LHCN-M2 (cell line): Measurements from ENCODE around the gene RAD50. TPM values are rescaled to one million over a fixed set of nuclear protein-coding genes. Genes with fewer than 3 reads are reported as not detected.
A peak's percentile ranks its signal among the peaks of the same experiment; 100 is the strongest.
"Not testable (repeated sequence)": the region's sequence is repeated elsewhere in the genome, so short reads cannot be mapped to it uniquely, and the experiment has no call there.

ENCODE experiments used
- DNase-seq: peaks from one replicate; pipeline ENCODE4 v3.0.0-alpha.2; 2012; ENCODE audit warnings: low read depth
- total RNA-seq: library from RNA; depleted of rRNA; stranded (reverse); fragments of >200 nt; gene quantifications from 2 replicates; pipeline ENCODE4 v1.2.3, GENCODE V29; 2014

RAD50 gene
- total RNA-seq, 1 experiment from 2014 or later, result 27.0 TPM

DNA sequence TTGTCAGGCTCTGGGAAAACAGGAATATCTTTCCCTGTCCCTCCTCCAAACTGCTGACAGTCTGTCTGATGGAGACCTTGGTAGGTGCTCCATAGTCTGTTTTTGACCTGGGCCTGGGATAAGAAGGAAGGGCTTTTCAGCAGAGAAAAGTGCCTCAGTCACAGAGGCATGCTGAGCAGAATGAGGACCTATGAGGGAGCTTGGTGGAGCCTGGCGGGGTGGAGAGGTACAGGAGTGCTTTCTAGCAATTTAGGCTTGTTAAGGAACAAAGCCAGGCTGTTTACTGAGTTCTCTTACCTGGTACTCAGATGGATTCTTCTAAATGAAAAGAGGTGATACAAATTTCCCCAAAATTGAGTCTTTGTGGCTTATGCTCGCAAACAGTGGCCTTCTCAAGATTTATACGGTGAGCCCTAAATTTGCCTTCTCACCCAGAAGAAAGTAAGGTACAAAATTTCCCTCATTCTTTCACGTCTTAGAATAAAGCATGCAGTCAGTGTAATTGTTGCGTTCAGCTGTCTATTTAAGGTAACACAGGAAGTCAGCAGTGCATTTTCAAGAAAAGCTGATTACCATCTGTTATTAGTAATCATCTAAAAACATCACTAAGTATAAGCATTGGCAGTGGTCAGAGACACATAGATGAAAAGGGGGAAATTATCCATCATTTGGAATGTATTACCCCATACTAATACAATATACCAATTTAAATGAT, 72.6 kb downstream of the RAD50 start:
- no peak for DNase-seq

GRCh38 chr5:132633587-132633986, 76.8 kb downstream of the RAD50 start:
- not testable (repeated sequence) for DNase-seq

DNA sequence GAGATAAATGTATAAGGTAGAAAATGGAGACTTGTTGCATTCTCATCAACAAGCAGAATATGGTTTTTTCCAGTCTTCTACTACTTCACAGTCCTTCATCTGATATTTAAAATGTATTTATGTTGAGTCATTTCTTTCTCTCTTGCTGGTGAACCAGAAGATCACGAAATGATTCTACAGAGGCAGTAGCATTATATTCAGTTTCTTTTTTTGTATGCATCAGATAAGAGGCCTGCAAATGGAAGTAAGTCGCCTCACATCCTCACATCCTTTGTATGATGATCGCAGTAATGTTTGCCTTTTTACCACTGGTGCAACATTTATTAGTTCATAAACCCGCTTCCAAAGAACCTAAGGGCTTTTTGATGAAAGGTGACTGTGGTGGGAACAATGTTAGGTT, 79.1 kb downstream of the RAD50 start:
- DNase-seq, result no peak

GRCh38 chr5:132637241-132637640, 80.5 kb downstream of the RAD50 start:
- DNase-seq, result no peak

GRCh38 chr5:132639706-132640130, 82.9 kb downstream of the RAD50 start:
- DNase-seq, result no peak

- no peak for DNase-seq
Measured at GRCh38 chr5:132640613-132641012, 83.8 kb downstream of the RAD50 start.

DNA sequence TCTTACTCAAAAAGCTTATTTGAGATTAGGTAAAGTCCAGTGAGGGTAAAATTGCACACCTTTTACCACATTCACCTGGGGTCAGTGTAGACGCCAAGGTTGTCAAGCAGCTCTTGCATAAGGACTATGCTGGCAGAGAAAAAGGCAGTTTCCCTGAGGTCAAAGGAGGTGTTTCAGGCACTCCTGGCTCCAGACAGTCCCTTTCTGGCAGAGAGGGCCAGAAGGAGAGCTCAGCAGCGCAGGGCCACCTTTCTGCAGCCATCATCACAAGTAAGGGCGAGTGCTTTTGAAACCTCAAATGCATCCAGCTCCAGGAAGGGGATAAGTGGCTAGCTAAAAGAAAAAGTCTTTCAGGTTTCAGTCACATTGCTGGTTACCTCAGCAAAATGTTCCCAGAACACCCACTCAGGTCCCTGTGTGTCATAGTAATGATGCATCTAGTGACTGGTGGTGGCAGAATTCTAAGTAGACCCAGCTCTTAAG, 84.5 kb downstream of the RAD50 start:
- DNase-seq, result no peak

GRCh38 chr5:132641841-132642240, 85.1 kb downstream of the RAD50 start:
- no peak for DNase-seq

- DNase-seq, result no peak
Measured at GRCh38 chr5:132644177-132644576, 87.4 kb downstream of the RAD50 start.

GRCh38 chr5:132646583-132647266, 89.9 kb downstream of the RAD50 start:
- no peak for DNase-seq

DNA sequence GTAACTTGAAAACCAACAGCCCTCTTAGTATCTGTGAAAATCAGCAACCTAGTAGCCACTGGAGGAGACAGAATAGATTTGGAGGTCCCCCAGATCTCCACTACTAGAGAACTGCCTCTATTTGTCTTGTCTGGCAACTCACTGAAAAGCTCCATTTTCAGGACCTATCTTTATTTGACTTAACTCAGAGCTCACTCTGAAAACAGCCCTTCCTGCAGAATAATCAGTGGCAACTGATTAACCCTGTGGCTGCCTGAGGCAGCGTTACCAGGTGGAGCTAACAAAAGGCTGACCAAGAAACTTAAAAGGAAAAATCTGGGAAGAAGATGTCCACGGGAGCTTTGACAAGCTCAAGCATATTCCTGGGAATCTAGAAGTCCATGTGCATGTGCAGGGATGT, 90.7 kb downstream of the RAD50 start:
- no peak for DNase-seq

DNA sequence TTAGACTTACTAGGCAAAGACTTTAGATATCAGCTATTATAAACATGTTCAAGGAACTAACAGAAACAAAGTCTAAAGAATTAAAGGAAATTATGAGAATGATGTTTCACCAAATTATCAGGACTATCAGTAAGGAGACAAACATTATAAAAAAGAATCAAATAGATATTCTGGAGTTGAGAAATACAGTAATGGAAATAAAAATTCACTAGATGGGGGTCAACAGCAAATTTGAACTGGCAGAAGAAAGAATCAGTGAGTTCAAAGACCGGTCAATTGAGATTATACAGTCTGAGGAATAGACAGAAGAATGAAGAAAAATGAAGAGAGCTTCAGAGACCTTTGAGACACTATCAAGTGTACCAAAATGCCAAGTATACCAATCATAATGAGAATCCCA, 91.6 kb downstream of the RAD50 start:
- no peak for DNase-seq

DNA sequence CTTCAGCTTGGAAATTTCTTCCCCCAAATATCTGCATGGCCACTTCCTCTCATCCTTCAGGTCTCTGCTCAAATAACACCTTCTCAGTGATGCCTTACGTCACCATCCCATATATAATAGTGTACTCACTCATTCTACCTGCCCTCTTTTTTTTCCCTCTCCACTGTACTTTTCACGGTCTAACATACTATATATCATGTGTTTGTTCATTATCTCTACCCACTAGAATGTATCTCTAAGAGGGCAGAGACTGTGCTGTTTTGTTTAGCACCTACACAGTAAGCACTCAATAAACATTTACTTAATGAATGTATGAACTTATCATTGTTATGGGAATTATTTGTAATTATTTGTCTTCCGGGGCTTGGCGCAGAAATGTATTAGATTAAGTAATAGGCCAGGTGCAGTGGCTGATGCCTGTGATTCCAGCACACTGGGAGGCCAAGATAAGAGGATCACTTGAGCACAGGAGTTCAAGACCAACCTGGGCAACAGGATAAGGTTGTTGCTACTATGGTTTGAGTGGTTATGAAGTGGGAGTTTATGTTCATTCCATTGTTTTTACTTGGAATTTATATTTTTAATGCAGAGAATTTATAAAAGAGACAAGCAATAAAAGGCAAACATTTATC, 95.2 kb downstream of the RAD50 start:
- DNase-seq, result no peak

DNA sequence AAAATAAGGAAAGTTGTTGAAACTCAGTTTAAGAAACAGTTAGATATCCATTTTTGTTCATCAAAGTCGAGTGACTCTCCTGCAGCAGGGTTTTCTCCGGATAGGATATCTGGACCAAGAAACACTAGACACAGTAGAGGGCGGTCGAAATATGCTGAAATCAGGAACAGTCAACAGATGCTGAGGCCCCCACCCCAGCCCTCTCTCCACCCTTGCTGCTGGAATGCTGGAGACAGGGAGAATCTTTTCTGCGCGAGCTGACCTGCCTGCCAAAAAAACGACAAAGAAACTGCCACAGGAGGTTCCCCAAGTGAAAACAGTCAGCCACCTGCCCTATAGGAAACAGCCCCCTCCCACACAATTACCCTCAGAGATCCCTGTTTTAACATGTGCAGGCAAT, 96.9 kb downstream of the RAD50 start:
- DNase-seq, result no peak

GRCh38 chr5:132655821-132656773, 99.3 kb downstream of the RAD50 start:
- DNase-seq, result peak; percentile 11

GRCh38 chr5:132656774-132657355, 100.1 kb downstream of the RAD50 start:
- no peak for DNase-seq

DNA sequence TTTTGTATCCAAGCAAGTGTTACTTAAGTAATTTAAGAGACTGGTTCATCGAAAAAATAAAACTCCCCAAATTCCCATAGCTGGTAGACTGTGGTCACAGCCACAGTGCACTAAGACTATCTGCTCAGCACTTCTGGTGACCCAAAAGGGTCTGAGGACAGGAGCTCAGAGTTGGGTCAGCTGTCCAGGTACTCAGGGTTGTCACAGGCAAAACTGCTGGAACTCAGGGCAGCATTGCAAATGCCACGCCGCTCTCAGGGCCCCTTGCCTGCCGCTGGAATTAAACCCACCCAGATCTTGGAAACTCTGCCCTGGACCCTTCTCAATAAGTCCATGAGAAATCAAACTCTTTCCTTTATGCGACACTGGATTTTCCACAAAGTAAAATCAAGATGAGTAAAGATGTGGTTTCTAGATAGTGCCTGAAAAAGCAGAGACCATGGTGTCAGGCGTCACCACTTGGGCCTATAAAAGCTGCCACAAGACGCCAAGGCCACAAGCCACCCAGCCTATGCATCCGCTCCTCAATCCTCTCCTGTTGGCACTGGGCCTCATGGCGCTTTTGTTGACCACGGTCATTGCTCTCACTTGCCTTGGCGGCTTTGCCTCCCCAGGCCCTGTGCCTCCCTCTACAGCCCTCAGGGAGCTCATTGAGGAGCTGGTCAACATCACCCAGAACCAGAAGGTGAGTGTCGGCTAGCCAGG, 101.1 kb downstream of the RAD50 start, which contains the start of gene IL13:
IL13 (plus strand) TSS at position 498 of the 705 bp plus-strand sequence; CDS start at position 512, 14 bp downstream.
- DNase-seq, result no peak

DNA sequence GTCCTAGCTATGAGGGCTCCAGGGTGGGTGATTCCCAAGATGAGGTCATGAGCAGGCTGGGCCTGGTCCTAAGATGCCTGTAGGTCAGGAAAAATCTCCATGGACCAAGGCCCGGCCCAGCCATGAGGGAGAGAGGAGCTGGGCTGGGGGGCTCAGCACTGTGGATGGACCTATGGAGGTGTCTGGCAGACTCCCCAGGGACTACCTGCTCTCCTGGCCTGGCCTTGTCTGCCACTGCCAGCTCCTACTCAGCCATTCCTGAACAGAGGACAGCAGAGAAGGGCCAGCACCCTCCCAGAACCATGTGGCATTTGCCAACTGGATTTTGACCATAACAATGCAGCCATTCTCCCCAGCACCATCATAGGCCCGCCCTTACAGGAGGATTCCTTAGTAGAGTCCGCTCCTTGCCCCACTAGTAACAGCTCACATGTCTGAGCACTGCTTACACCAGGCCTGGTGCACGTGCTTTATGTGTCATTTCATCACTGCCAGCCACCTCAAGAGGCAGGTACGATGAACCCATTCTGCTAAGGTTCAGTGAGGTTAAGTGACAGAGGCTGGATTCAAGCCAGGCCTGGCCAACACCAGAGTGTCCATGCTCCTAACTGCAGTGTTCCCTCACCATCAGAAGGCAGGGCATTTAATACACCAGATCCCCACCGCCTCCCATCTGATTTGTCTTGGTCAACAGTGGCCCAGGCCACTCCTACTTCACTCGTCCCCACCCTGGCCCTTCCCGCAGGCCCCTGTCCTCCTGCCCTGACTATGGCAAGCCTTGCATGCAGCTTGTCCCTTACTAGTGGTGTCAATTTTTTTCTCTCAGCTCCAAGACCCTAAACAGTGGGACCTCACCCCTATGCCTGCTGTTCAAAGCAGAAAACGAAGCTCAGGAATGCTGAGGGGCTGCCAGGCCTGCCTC, 101.9 kb downstream of the RAD50 start:
- no peak for DNase-seq
